COLO829 (cell line): Measurements from ENCODE around the gene ATP6V1A.

ENCODE experiments used
- DNase-seq: peaks from one replicate; pipeline ENCODE4 v3.0.0; 2012; ENCODE audit warnings: low spot score

Gene ATP6V1A

DNA sequence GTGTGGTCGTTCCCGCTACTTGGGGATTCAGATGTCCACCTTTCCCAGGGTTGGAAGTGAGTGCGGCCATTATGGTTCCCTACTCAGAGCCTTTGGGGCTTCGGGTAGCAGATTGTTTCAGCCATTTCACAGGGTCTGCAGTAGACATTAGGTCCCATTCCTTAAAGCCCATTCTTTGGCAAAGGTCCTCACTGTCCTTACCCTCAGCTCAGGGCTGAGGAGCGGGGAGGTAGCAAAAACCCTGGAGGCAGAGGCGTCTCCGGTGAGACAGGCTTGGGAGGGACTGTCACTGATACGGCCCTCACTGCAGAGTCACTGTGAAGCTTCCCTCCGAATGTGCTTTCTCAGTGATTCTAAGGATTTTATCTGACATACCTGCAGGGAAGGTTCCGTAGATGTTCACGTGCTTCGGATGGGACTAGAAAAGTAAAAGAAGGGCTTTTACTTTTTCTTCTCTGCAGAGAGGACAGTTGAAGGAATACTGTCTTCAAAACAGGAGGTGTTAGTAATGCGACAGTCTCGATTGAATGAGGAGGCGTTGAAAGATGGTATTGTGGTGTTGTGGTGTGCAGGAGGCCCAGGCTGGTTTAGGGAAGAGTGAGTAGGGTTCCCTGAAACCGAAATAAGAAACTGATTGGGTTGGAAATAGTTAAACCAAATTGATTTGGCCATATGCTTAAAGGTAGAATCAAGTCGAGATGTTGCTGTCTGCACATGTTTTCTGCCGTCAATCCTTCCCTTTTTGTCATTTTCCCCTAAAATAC is 630 bp downstream of the ATP6V1A start:
- peak; percentile 48 for DNase-seq

DNA sequence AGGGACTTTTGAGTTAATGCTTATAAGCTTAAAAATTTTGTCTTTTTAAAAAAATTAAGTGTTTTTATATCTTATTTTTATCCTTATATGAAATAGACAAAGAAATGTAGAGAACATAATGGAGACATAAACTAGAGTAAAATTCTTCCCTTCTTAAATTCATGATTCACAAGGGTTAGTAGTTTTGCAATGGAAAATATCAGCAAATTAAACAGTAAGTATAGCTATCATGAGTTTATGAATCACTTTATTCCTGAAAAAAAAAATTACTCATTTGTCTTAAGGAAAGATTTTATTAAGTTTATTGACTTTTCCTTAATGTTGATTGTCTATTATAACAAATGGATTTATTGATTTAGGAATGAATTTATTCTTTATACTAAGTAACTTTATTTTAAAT is 4.3 kb downstream of the ATP6V1A start:
- DNase-seq = no peak

DNA sequence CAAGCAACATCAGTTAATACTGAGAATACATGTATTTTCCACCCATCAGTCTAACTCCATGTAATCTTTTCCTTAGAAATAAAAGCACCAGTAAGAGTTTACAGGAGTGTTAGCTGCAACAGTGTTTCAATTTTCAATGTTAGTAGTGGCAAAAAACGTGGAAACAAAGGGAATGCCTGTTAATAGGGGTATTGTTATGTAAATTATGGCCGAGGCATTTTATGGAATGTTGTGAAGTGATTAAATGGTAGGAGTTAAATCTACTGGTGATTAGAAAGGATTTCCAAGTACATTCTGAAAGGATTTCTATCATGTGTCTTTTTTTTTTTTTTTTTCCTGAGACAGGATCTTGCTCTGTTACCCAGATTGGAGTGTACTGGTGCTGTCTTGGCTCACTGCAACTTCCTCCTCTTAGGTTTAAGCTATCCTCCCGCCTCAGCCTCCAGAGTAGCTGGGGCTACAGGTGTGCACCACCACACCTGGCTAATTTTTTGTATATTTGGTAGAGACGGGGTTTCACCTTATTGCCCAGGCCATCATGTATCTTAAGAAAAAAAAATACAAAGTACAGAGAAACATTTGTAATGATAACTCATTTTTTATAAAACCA is 6.6 kb downstream of the ATP6V1A start:
- DNase-seq = no peak

DNA sequence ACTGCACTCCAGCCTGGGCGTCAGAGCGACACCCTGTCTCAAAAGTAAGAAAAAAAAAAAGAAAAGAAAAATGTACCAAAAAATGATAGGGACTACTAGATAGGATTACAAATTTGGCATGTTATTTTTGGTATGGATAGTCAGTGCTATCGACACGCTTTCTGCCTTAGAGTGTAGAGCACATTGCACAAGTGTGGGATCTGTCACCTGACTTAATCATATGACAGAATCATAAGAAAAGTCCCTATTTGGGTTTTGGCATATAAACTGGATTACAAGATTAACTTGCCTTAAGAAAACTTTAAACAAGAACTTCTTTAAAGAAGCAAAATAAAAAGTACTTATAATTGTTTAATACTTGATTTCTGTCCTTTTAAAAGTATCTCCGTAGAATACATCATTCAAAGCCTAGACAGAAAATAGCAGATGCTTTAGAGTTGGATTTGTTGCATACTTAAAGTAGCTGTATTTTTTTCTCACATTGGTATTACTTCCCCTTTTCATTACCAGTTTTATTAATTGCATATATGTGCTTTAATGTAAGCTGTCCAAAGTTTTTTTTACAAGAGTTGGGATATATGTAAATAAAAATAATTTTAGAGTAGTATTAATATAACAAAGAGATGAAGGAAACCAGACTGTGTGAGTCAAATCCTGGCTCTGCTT is 7.8 kb downstream of the ATP6V1A start:
- no peak for DNase-seq

DNA sequence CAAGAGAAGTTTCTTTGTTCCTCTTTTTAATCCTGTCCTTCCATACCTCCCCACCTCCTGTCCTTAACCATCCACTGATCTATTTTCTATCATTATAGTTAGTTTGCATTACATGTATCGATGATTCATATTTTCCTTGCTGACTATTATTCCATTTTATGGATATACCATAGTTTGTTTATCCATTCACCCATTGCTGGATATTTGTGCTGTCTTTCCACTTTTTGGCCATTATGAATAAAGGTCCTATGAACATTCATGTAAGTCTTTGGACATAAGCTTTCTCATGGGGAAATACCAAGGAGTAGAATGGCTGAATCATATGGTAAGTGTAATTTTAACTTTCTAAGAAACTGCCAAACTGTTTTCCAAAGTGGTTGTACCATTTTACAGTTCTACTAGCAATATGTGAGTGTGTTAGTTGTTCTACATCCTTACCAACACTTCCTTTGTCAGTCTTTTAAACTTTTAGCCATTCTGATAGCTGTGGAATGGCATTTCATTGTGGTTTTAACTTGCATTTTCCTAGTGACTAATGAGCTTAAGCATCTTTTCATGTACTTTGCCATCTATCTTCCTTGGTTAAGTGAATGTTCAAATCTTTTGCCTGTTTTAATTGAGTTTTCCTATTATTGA is 11.7 kb downstream of the ATP6V1A start:
- DNase-seq = no peak

DNA sequence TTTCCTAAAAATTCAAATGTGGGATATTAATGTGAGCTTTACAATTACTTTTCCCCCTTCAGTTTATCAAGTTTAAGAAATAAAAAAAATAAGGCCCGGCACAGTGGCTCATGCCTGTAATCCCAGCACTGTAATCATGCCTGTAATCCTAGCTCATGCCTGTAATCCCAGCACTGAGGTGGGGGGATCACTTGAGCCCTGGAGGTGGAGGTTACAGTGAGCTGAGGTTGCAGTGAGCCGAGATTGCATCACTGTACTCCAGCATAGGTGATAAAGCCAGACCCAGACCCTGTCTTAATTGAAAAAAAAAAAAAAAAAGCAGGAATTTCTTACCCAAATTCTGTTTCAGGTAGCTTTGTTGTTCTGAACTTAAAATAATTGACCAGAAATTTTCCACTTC is 17.9 kb downstream of the ATP6V1A start:
- no peak for DNase-seq

DNA sequence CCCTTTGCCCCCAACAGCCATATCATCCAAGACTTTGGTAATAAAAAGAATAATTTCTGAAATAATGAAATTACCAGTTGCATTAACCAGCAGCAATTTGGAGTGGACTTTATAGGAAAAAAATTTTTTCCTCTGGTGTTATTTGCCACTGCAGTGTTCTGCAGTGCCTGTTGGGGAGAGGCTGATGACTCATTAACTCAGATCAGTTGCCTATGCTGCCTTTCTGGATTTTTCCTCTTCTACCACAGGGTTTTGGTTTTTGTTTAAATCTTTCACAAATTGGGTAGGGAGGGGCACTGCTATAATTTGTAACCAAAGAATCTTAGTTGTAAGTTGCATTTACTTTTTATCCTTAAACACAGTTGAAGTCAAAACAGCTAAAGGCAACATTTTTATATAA is 22.7 kb downstream of the ATP6V1A start:
- no peak for DNase-seq

DNA sequence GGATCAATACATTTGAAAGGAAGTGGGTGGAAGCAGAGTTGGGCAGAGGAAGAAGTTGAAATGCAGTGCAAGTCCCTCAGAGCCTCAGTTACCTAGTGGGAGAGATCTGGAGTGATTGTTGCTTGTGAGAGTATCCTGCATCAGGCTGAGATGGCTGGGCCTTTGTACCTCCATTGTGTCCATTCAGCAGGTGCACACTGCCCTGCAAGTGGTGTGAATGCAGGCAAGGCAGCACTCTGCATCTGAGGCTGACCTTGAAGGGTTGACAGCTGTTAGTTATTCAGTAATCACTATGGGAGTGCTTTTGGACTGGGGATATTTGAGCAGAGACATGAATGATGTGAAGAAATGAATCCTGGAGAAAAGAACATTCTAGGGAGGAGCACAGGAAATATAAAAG is 25.2 kb downstream of the ATP6V1A start:
- no peak for DNase-seq

DNA sequence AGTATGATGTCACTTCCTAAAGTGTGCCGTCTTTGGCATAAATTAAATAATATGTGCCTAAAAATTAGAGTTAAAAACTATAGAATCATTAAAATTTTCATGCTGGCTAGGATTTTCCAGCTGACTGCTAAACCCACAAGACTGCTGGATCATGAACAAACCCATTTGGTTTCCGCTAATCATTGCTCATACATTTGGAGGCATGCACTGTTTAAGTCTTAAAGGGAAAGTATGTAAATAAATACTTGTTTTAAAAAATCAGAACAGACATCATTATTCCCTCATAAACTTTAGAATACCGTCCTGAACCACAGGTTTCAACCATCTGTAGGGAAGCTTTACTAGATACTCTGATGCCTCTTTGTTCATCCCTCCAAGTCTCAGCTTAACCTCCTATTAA is 26.5 kb downstream of the ATP6V1A start:
- DNase-seq = no peak

DNA sequence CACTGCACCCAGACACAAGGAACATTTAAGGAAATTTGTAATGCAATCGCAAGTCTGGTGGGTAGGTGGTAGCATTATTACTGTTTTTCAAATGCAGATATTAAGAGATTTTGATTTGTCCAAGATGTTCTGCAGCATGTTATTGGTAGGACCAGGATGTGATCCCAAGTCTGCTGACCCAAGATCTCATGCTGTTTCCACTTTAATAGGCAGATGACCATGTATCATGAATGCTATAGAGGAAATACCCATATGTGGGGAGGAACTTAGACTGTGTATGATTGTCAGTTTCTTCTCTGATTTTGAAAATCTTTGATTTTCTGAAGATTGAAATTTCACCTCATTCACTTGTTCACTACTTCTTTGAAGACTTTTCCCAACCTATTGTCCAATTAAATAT is 28.7 kb downstream of the ATP6V1A start:
- no peak for DNase-seq

DNA sequence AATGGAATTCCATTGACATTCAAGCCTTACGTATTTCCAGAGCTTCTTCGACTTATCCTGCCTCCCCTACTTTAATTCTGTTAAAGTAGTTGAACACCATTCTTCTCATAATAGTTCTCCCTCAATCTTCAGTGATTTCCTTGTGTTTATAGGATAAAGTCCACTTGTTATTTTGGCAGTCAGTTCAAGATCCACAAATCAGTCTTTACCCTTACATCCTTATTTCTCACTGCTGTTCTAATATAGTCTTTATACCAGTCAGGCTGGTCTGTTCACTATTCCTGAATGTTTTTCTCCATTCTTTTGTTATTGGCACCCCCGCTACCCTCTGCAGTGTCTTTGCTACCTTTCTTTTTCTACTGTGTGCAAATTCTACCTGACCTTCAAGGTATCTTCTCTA is 29.7 kb downstream of the ATP6V1A start:
- no peak for DNase-seq

DNA sequence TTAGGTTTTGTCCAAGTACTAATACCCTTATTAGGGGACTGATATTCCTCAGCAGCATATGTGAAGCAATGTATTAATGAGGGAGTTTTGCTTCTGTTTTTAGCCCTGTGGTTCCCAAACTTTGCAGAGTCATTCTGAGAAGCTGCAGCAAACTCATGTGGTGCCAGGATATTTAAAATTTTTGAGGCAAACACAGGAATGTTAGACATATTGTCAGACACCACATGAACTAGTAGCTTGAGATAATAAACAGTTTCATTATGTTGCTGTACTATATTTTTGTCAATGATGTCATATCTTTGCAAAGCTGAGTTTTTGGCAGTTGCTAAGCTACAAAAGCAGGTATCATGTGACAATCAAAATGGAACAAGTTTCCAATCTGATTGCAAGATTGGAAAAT is 36.6 kb downstream of the ATP6V1A start:
- peak; percentile 83 for DNase-seq

DNA sequence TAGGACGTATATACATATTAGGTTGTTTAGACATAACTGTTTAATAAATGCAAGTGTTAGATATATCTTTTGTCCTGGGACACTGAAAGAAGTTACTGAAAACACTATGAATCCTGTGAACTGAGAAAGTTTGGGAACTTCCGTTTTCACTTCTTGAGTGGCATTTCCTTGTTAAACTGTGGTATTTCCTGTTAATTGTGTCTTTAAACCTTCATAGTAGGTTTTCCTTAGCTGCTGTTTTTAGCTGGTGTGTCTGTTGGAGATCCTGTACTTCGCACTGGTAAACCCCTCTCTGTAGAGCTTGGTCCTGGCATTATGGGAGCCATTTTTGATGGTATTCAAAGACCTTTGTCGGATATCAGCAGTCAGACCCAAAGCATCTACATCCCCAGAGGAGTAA is 37.1 kb downstream of the ATP6V1A start:
- DNase-seq = peak; percentile 15

DNA sequence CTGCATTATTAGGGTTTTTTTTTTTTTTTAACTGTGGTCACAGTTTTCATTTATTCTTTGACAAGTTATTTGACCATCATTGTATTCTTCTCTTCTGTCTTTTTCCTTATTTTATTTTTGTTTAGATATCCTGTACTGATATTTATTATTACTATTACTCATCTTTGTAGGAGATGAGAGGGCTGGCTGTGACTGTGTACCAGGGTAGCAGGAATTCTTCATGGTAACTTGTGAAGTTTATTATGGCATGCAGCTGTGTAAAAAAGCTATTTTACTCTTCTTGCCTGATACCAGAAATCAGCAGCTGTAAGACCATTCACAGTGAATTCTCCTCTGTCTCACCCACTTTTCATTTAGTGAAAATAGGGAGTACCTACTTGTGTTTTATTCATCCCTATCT is 44.5 kb downstream of the ATP6V1A start:
- DNase-seq = no peak

DNA sequence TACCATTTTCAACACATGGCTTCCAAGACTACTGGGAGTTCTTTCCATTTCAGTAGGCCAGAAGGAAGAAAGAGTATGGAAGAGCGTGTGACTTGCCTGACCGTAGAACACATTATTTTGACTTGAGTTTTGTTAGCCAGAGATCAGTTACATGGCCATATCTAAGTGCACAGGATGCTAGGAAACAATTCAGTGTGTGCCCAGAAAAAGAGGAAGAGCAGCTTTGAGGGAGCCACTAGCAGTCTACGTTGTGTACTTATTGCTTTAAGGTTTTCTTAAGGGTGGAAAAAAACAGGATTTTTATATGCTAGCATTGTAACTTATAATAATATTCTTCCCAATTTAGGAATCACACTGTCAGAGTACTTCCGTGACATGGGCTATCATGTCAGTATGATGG is 47.7 kb downstream of the ATP6V1A start:
- no peak for DNase-seq

DNA sequence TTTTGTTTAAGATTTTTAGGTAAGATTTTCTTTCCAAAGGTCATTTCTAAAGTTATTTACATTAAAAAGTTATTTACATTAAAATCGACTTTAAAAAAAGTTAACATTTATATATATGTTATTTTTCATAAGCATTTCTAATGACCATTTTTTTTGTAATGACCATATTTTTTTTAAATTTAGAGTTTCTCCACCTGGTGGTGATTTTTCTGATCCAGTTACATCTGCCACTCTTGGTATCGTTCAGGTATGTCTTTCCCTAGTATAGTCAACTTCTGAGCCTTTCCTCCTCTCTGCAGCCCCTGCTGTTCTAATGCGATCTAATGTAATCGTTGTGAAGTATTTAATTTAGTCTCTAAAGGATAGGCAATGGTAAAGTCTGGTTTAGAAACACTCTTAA is 48.9 kb downstream of the ATP6V1A start:
- DNase-seq = no peak

DNA sequence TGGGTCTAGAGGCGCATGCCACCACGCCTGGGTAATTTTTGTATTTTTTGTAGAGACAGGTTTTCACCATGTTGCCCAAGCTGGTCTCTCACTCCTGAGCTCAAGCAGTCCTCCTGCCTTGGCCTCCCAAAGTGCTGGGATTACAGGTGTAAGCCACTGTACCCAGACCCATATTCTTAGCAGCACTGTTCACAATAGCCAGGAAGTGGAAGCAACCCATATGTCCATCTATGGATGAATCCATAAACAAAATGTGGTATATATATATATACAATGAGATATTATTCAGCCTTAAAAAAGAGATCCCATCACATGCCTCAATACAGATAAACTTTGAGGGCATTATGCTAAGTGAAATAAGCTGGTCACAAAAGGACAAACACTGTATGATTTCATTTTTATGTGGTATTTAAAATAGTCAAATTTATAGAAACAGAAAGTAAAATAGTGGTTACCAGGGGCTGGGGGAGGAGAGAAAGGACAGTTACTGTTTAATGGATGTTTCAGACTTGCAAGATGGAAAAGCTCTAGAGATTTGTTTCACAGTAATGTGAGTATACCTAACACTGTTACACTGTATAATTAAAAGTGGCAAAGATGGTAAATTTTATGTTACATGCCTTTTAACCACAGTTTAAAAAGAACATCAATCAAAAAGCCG is 56.1 kb downstream of the ATP6V1A start:
- DNase-seq = no peak

DNA sequence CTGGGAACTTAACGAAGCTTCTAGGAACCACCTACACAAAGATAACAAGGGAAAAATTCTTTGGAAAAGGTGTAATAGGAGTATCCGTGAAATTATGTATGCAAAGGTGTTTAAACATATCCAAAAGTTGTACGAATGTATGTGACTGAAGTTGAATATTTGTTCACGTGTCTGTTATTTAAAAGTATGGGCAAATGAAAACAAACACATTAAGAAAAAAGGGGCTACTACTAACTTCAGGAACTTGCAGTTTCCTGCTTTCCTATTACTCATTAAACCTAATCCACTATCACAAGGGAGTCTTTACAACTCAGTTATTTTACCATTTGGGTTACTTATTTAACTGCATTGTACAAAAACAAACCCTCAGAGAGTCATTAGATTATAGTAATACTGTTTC is 57.8 kb downstream of the ATP6V1A start:
- no peak for DNase-seq

DNA sequence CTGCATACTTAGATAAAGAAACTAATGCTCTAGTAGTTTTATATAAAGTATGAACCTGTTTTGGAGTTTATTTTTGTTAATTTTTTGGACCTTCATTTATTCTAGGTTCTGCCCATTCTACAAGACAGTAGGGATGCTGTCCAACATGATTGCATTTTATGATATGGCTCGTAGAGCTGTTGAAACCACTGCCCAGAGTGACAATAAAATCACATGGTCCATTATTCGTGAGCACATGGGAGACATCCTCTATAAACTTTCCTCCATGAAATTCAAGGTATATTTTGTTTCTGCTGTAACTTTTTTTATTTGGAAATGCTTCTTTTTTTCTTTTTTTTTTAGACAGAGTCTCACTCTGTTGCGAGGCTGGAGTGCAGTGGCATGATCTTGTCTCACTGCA is 58.4 kb downstream of the ATP6V1A start:
- DNase-seq = no peak

DNA sequence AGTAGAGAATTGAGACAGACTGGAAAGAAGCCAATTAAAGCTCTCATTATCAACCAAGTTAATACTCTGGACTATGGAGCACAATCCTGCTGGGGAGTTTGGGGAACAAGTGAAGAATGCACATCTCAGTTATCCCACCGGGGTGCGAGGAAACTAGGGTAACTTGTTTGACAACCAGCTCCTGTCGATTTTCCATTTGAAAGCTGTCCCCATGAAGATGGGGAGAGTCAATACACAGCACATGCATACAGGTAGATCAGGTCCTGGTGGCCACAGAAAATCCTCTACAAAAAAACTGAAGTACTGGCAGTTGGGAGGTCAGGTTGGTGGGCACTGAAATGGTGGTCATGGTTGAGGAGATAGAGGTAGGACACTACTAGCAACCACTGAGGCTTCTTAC is 66.0 kb downstream of the ATP6V1A start:
- DNase-seq = no peak

DNA sequence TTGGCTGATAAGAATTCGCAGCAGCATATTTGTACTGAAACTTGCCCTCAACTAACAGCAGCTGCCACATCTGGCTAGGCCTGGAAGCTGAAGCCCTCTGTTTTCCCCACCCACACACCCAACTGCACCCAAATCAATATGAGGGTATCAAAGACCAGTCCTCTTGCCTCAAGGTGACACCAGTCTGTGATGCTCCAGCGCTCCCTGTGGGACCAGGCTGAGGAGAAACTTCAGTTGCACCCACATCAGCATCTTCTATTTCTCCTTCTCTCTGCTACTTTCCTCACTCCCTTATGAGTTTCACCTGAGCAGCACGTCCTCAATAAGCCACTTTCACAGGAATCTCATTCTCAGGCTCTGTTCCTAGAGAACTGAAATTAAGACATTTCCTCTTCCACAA is 73.0 kb downstream of the ATP6V1A start:
- DNase-seq = no peak

DNA sequence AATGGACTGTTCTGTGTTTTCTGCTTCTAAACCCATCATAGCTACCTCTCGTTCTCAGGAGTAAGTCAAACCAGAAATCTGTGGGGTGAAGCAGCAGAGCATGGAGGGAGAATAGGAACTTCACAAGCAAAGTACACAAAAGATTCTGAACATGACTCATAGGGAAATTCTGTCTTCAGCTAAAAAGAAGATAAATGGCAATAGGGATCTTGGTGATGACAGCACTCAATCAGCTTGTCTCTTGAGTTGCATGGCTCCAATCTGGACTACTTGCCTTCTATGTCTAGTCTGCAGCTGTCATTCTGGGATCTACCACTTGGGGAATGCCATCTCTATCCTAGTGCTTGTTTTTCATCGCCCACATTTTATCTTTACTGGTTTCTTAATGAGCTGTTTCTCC is 78.3 kb downstream of the ATP6V1A start:
- no peak for DNase-seq

DNA sequence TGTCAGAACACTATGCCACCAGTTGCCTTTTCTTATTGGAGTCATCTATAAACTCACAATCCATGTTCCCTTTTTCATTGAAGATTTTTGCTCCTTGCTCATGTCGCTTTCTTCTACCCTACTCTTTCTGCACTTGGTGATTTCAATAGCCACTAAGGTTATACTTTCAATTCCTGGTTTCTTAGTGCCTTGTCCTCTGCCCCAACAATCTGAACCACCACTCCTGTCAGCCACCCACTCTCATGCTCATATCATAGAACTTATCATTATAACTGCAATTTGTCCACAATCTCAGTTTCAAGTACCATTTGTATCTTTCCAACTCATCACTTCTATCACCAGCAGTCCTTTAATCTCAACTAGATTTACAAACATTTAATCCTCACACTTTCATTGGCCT is 81.8 kb downstream of the ATP6V1A start:
- DNase-seq = no peak
